ENCODE measurements around the gene EPB41L4B. TPM values are rescaled to one million over a fixed set of nuclear protein-coding genes. Genes with fewer than 3 reads are reported as not detected.

The EPB41L4B gene
- total RNA-seq, 1 donor from 2014 or later: 48.6 TPM

DNA sequence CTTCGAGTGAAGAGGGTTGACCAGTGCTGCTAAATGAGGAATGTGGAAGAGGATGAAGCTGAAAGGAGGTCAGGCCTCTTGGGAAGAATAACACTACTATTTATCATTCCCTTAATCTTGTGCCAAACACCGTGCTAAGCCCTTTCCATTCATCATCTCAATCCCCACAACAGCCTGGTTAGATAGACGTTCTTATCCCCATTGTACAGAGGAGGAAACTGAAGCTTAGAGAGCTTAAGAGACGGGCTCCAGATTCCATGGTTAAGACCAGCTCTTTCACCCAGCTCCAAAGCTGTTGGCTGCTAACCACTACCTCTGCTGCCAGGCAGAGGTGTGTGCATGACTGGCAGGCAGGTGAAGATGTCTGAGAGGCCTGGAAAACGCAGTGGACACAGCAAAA is 868 bp upstream of the EPB41L4B start:
- DNase-seq (ENCODE audit: low spot score): no peak

DNA sequence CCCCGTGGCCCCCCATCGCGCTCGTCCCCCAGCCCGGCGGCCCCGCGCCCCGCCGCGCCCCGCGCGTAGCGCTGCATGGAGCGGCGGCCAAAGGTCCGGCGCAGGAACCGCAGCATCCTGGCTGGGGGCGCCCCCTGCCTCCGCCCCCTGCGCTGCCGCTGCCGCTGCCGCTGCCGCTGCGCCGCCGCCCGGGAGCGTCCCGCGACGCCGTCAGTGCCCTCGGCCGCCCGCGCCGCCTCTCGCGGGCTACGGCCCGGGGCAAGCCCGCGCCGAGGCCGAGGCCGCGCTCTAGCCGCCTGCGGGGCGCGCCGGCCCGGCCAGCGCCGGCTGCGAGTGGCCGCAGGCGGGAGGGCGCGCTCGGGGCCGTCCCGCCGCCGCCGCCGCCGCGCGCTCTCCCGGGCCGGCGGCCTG is 523 bp downstream of the EPB41L4B start:
- DNase-seq (ENCODE audit: low spot score): no peak

DNA sequence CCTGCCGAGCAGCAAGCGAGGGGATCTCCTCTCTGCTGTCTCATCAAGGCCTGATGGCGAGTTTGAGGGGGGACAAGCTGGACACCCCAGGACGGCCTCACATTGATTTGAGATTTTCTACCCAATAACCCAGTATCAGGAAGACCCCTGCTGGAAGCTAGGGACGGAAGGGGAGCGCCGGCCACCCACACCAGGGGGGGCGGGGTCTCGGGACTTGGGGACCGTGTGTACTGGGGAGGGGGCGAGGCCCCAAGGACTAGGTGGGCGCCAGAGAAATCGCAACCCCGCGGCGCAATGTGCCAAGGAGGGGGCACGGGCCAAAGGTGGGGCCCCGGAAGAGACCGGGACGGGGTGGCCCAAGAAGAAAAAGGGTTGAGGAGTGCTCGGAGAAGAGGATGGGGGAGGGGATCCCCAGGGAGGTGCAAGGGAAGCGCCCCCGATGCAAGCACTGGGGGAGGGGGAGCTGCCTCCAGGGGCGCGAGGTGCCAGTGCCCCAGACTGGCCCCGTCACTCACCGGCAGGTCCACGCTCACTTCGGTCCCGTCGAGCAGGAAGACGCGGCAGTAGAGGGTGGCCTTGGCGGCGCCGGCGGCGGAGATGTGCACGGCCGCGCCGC is 1.1 kb downstream of the EPB41L4B start:
- DNase-seq (ENCODE audit: low spot score): no peak

DNA sequence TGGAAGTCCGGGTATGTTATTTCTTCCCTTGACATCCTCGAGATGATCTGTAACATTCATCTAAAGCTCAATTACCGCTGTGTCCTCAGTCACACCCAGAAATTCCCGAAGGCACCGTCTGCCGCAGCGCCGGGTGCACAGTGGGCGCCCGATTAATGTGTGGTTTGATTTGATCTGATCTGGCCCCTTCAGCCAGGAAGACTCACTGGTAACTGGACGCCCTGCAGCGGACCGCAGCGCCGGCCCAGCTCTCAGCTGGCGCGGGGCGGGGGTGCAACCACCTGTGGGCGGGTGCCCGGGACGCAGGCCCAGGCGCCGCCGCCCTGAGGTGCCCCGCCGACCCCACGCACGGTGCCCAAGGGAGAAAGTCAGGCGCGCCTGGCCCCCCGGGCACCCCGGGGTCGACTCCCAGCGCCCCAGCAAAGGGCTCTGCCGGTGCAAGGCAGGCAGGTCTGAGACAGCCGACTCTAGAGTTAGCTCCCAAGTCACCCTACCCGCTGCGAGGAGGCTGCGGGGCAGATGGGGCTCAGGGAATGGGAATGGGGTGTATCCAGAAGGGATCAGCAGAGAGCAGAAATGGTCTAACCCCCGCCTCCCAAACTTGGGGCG is 1.7 kb downstream of the EPB41L4B start:
- DNase-seq (ENCODE audit: low spot score): no peak

DNA sequence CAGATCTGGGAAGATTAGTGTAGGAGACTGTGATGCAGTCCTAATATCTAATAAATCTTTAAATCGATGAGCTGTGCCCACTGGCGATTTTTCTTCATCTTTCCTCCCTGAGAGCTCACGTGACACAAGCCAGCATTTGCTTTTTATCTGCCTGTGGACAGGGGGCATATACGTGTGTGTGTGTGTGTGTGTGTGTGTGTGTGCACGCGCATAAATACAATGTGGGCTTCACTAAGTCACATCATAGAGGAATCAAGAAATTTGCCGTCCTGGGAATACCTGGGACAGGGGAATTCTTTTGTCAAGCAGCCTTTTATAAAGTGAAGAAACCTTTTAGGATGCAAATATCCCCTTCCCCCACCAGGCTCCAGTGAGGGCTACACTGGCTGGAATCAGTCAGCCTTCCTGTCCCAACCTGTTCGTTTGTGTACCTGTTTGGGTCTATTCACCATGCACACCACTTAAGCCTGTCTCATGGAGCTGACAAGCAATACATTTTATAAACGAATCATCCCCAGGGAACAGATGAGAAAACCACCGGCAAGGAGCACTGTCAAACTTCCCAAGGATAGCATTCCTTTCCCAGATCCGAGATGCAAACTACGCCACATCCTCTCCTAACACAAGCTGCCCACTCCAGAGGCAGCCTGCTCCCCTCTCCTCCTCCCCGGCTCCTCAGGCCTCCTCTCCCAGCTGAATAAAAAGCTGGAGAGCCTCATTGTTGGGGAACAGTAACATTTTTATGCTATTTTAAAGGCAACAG is 2.7 kb downstream of the EPB41L4B start:
- DNase-seq (ENCODE audit: low spot score): no peak

DNA sequence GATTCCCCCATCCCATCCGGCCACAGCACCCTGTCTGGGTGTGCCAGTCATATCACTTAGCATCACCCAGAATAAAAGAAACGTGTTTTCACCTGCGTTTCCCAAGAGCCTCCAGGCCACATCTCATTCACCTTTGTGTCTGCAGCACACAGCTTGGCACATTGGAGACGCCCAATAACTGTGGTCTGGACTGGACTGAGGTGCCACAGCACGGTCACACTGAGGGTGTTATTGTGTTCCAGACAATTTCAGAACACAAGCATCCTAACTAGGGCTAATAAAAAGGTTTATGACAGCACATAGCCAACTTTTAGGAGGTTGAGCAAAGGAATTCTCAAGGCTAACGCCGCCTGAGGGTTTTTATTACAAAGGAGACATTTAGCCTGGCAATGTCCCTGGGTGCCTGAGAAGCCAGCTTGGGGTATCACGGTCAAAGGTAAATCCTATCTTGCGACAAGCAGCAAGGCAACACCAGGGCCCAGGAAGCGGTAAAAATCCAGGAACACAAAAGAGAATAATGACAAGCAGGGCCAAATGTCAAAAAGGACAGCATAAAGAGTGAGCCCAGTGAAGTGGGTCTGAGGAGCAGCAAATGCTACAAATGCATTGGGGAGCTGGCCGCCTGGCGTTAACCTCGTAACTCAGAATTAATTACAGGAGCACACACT is 3.4 kb downstream of the EPB41L4B start:
- no peak for DNase-seq (ENCODE audit: low spot score)

DNA sequence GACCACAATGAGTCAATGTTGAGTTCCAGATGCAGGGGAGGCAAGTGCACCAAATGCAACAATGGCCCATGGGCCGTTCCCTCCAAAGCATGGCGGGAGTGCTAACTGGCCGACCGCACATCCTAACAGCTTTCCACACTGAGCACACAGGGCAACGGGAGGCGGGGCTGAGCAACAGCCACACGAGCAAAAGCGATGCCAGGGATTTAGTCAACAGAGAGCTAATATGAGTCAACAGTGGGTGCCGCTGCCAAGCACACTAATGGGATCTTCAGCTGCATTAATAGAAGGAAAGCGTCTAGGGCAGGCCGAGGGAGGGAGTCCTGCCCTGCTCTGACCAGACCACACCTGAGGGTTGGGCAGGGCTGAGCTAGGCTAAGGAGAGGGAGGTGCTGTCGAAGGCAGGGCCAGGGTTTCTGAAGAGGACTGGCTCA is 4.6 kb downstream of the EPB41L4B start:
- no peak for DNase-seq (ENCODE audit: low spot score)

DNA sequence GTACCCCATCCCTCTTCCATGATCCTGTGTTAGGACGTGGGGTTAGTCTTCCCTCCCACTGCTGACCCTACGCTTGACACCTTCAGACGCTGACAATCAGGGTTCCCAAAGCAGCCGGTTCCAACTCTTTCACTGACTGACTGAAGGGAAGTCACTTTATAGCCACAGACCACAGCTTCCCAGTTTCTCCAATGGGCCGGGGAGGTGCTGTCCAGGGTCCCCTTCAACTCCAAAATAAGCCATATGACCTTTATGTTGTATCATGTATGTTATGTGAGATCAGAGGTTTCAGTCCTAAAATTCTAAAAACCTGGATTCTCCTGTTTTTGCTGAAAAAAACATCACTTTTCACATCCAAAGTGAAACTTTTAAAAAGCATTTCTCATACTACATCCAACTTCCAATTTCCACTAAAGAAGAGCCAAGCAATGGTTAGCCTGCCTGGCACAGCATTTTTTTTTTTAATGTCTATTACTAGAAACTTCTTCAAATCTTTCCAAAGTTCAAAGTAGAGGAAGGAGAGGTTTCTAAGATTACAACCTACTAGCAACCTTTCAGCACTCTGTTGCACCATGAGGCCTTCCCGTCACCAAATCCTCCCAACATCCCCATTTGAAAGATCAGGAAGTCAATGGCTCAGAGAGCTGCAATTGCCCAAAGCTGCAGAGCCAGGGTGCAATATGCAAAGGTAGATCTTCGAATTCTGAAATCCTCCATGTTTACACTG is 5.2 kb downstream of the EPB41L4B start:
- DNase-seq (ENCODE audit: low spot score): no peak

DNA sequence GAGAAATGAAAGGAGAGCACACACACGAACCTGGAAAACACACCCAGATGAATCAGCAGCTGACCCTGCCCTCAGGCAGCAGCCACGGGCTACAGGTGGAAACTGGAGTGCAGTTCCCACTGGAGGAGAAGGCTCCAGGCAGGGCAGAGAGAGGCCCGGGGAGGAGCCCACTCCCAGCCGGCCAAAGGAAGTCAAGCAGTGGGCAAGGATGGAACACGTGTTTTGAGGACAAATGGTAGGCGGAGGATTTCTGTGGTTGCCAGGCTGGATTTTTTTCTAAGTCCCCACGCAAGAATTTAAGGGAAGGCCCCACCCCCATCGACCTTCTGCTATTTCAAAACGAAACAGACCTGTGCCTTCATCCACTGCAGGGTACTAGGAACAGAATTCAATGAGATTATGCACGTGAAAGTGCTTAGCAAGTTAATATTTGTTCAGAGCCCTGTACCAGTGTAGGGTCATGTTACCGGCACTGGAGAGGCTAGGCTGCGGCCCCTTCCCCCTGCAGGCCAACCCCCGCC is 6.8 kb downstream of the EPB41L4B start:
- no peak for DNase-seq (ENCODE audit: low spot score)

DNA sequence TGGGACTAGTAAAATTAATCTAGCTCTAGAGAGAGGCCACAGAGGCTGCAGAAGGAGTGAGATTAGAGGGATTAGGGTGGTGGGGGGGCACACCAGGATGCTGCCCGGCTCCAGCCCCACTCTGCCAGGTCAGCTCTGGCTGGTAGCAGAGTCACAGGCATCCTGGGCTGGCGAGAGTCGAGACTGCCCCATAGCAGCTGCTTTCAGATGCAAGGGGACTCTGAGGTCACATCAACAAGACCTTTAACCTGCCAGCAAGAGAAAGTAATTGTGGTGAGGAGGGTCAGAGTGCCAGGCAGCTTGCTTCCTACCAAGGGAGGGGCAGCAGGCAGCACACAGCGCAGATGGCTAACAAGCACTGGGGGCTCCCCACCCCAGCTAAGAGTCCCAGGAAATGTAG is 7.5 kb downstream of the EPB41L4B start:
- no peak for DNase-seq (ENCODE audit: low spot score)

DNA sequence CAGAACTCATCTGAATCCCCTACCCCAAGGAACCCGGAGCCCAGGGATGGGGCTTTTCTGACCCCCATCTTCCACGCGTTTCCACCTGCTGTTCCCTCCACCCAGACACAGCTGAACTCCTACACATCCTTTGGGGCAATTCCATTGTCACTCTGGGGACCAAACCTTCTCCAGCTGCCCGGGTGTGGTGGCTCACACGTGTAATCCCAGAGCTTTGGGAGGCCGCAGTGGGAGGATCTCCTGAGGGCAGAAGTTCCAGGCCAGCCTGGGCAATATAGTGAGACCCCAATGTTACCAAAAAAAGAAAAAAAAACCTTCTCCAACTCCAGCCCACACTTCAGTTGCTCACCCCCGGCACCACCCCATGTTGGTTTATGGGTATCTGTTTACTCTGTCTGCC is 8.1 kb downstream of the EPB41L4B start:
- DNase-seq (ENCODE audit: low spot score): no peak

DNA sequence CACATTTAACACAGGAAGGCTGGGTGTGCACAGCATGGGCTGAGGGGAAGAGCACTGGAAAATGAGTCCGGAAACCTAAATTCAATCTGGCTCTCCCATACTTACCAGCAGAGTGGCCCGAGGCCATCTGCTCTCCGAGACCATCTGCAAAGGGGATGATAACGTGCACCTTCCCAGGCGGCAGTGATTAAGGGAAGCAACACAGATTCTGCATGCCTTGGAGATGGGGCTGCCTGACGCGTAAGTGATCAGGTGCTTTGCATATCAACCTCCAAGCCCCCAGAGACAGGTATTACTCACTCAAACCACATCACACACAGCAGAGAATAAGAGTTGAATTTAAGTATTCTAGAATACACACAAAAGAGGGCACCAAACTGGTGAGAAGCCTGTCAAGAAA is 9.1 kb downstream of the EPB41L4B start:
- DNase-seq (ENCODE audit: low spot score): no peak

DNA sequence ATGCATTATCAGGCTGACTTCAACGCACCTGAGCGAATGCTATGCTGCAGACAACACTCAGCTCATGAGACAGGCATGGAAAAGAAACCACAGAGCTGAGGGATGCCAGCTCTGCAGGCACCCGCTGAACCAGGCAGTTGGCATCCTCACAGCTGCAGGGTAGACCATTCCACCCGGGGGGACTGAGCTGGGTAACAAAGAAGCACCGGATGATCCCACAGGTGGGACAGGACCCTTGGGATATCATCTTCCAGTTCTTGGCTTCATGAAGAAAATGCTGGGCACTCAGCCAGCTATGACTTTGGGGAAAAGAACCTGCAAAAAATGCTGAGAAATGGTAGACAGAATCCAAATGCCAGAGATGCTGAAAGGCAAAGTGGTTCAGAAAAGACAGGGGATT is 9.6 kb downstream of the EPB41L4B start:
- DNase-seq (ENCODE audit: low spot score): no peak

DNA sequence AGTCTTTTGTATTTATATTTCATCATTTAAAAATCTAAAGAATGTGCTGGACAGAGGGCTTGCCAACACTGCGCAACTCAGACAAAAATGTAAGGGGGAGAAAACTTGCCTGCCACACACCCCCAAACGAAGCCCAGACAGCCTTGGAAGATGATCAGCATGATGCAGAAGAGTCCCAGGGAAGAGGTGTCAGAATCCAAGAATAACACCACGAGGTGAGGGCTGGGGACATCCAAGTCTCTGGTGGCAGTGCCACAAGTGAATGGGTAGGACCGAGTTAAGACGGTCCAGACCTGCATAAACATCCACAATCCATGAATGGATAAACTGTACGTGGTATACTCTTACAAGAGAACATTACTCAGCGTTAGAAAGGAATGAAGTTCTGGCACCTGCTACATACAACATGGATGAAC is 10.4 kb downstream of the EPB41L4B start:
- DNase-seq (ENCODE audit: low spot score): no peak

DNA sequence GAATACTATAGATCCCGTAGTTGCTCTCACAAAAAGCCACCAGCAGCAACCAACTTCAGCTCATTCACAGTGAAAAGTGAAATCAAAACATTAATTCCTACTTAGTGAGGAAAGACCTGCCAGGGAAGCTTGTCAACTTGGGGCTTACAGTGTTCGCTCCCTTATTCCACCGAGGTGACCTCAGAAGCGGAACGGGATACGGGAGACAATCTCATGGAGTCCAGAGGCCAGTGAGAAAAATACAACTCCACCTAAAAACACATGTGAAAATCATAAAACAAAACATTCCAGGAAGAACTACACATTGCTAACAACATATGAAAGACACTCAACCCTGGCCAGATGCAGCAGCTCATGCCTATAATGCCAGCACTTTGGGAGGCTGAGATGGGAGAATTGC is 11.6 kb downstream of the EPB41L4B start:
- DNase-seq (ENCODE audit: low spot score): no peak

DNA sequence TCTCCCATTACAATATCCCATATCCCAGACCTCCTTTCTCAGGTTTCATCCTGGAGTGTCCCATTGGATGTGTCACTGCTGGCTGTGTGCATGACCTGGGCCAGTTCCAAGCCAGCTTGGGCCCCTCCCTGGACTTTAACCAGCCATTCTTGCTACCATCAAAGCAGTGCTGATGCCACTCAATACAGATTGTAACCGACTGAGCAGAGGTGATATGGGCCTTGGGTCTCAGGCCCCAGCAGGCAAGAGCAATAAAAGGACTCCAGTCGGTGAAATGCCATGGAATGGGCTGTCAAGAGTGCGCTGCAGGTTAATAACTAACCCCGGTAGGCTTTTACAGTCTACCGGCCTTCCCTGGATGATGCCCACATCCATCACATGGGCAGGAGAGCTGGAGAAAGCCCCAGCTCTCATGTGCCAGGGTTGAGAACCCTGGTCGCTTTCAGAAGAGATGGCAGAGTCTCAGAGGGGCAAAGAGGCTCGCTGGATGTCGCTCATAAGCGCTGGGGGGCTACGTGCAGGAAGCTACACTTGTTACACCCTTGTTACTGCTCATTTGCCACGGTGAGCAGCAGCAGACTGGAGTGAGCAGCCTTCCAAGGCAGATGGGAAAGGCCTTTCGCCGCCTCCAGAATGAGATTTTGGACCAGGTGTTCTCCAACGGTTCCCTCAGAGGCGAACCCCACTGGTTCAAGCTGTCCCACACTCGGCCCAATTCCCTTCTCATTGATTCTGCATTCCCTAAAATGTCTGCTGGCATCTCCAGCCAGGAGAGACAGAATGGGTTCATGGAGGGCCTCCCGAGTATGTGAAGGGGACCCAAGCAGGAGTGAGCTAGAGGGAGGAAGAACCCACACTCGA is 13.2 kb downstream of the EPB41L4B start:
- DNase-seq (ENCODE audit: low spot score): no peak

DNA sequence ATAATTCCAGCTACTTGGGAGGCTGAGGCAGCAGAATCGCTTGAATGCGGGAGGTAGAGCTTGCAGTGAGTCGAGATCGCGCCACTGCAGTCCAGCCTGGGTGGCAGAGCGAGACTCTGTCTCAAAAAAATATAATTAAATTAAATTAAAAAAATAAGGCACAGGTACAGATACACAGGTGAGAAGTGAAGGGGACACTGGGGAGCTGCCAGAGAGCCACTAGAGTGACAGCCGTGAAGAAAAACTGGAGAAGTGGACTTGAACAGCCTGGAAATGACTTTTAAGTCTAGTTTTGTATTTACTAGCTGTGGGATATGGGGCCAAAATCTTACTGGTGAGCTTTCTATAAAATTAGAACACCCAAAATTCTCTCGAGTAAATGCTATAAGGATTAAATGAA is 15.1 kb downstream of the EPB41L4B start:
- no peak for DNase-seq (ENCODE audit: low spot score)

DNA sequence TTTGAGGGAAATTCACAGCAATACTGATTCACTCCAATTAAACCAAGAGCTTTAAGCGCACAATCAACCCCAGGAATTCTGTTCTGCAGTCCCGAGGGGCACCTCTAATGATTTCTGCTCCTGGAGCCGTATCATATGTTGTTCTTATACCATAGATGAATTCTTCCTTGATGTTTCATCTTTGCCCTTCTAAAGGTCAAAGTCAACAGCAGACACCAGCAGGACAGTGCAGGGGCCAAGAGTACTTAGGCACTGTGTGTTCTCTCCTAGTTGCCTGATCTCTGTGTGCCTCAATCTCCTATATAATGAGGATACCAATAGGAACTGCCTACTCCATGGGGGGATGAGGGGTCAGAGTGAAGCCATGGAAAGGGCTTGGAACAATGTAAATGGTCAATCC is 16.5 kb downstream of the EPB41L4B start:
- no peak for DNase-seq (ENCODE audit: low spot score)

DNA sequence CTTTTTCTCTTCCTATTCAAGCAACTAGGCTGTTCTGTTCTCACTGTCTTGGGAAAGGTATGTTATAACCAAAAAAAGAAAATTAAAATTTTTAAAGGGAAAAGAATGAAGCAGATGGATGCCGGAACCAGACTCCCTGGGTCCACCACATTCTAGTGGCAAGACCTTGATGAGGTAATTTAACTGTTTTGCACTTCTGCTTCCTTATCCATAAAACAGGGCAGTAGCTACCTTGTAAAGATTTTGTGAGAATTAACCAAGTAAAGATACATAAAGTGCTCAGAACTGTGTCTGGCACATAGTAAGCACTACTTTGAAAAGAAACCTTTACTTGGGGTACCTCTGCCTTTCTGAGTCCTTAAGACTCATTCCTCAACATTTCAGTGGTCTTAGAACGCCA is 17.0 kb downstream of the EPB41L4B start:
- no peak for DNase-seq (ENCODE audit: low spot score)

DNA sequence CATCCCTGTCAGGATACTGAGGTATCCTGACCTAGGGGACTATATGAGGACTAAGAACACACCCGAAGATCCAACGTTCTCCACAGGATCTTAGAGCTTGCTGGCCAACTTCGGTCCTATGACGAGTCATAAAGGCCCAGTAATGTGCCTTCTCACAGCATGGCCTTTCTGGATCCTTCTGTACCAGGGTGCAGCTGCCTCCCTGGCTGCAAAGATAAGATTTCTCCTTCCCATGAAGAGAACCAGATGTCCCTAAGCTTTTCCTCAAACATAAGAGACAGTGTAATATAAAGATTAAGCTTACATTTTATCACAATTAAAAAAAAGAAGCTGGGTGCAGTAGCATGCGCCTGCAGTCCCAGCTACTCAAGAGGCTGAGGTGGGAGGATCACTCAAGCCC is 18.3 kb downstream of the EPB41L4B start:
- DNase-seq (ENCODE audit: low spot score): no peak
